B cell (primary cell): ENCODE results near the gene HSPA1A. TPM values are rescaled to one million over a fixed set of nuclear protein-coding genes. Genes with fewer than 3 reads are reported as not detected.
A peak's percentile ranks its signal among the peaks of the same experiment; 100 is the strongest.

Source experiments
- ATAC-seq: fragments of 200-7000 bp; cut with Tn5 transposase; one replicate; pipeline ENCODE4 v1.10.0; 2021; ENCODE audit warnings: low read depth, mild to moderate bottlenecking, moderate number of reproducible peaks, moderate library complexity
- CTCF ChIA-PET: fragments of 350-600 bp; sonication (Branson Sonifier 250); formaldehyde crosslinking; loops from one replicate; lab custom pipeline; 2021; ENCODE audit warnings: antibody characterized with exemption, inconsistent platforms; lab: Charles Lee
- POLR2A ChIA-PET: fragments of 350-600 bp; sonication (Branson Sonifier 250); formaldehyde crosslinking; loops from one replicate; lab custom pipeline; 2021; ENCODE audit warnings: antibody characterized with exemption; lab: Charles Lee
- DNase-seq: peaks from one replicate; pipeline ENCODE4 v3.0.0; 2013
- H2AFZ ChIP-seq: 2 replicates; pipeline ENCODE4 v1.6.1; 2012; ENCODE audit warnings: mild to moderate bottlenecking, low read depth, low read length; ENCODE audit not compliant: insufficient read depth, poor library complexity, severe bottlenecking
- H3K27ac ChIP-seq, 2 donors: 1 replicate in 1 of 2; 2 replicates in 1 of 2; pipeline ENCODE4 v1.5.1; 2012 to 2013; ENCODE audit warnings: low read length in 2 of 2, mild to moderate bottlenecking in 2 of 2, moderate library complexity in 1 of 2
- H3K27me3 ChIP-seq, 4 experiments: fragments of 200-600 bp in 1 of 4; sonication (generic) in 1 of 4; replicated peaks in 1 of 4; 1 replicate in 2 of 4; 2 replicates in 2 of 4; pipeline versions ENCODE4 v1.6.1 to v1.7.0; 2013 to 2016; ENCODE audit warnings: low read length in 3 of 4, mild to moderate bottlenecking in 2 of 4, mixed read lengths in 1 of 4, moderate library complexity in 1 of 4; ENCODE audit not compliant: insufficient read depth in 4 of 4, control insufficient read depth in 3 of 4; ENCODE audit errors: control extremely low read depth in 1 of 4
- H3K36me3 ChIP-seq, 2 experiments: replicated peaks in 1 of 2; 1 replicate in 1 of 2; 2 replicates in 1 of 2; pipeline versions ENCODE4 v1.6.1 to v1.7.1; 2013; ENCODE audit warnings: low read length in 1 of 2; ENCODE audit not compliant: insufficient read depth in 2 of 2, control insufficient read depth in 1 of 2; ENCODE audit errors: control extremely low read depth in 1 of 2, extremely low read depth in 1 of 2
- H3K4me1 ChIP-seq, 2 donors: fragments of 200-600 bp in 1 of 2; sonication (generic) in 1 of 2; 1 replicate in 1 of 2; 2 replicates in 1 of 2; pipeline versions ENCODE4 v1.5.1 to v1.6.1; 2013 to 2017; ENCODE audit warnings: low read length in 2 of 2; ENCODE audit not compliant: control insufficient read depth in 2 of 2, insufficient read depth in 2 of 2
- H3K4me2 ChIP-seq: replicated peaks from 2 replicates; pipeline ENCODE3; 2012; ENCODE audit warnings: mild to moderate bottlenecking, low read depth, low read length; ENCODE audit not compliant: poor library complexity, severe bottlenecking
- H3K4me3 ChIP-seq, 5 experiments: fragments of 200-600 bp in 1 of 5; sonication (generic) in 1 of 5; 1 replicate in 3 of 5; 2 replicates in 2 of 5; pipeline versions ENCODE4 v1.5.1 to v1.7.0; 2011 to 2016; ENCODE audit warnings: low read length in 4 of 5, mild to moderate bottlenecking in 4 of 5, low read depth in 2 of 5, control low read depth in 1 of 5, moderate library complexity in 1 of 5; ENCODE audit not compliant: insufficient read depth in 1 of 5; ENCODE audit errors: control extremely low read depth in 1 of 5, extremely low read depth in 1 of 5
- H3K79me2 ChIP-seq: fragments of 200-600 bp; sonication (generic); one replicate; pipeline ENCODE4 v1.6.0; 2016; ENCODE audit warnings: low read length; ENCODE audit not compliant: control insufficient read depth, insufficient read depth
- H3K9ac ChIP-seq: fragments of 200-600 bp; sonication (generic); 2 replicates; pipeline ENCODE4 v1.6.1; 2017; ENCODE audit warnings: mild to moderate bottlenecking, low read length, moderate library complexity
- H3K9me3 ChIP-seq, 3 donors: one replicate each; pipeline versions ENCODE4 v1.6.1 to v1.7.1; 2013; ENCODE audit warnings: low read length in 2 of 3; ENCODE audit not compliant: control insufficient read depth in 2 of 3, insufficient read depth in 1 of 3; ENCODE audit errors: control extremely low read depth in 1 of 3
- H4K20me1 ChIP-seq: 2 replicates; pipeline ENCODE4 v1.6.0; 2012; ENCODE audit warnings: mild to moderate bottlenecking, low read length; ENCODE audit not compliant: insufficient read depth, control insufficient read depth, poor library complexity, severe bottlenecking
- H3K27ac Mint-ChIP-seq: one replicate; pipeline ENCODE4 v1.8.0; 2021; ENCODE audit warnings: mixed read lengths
- H3K27me3 Mint-ChIP-seq: one replicate; pipeline ENCODE4 v1.8.0; 2021; ENCODE audit warnings: mixed read lengths
- H3K4me1 Mint-ChIP-seq: one replicate; pipeline ENCODE4 v1.8.0; 2021; ENCODE audit warnings: mixed read lengths
- H3K4me3 Mint-ChIP-seq: one replicate; pipeline ENCODE4 v1.8.0; 2021; ENCODE audit warnings: mixed read lengths
- H3K9me3 Mint-ChIP-seq: one replicate; pipeline ENCODE4 v1.8.0; 2022; ENCODE audit warnings: mixed read lengths; ENCODE audit not compliant: insufficient read depth
- EZH2 ChIP-seq: IDR thresholded peaks from 2 replicates; pipeline ENCODE4 v1.6.1; 2012; ENCODE audit warnings: borderline replicate concordance, low read depth, mild to moderate bottlenecking, moderate library complexity, low read length; ENCODE audit not compliant: insufficient read depth, poor library complexity, severe bottlenecking
- WGBS: methylation state at CpG from one replicate; pipeline ENCODE4 v1.1.5; 2013; ENCODE audit warnings: missing lambda C conversion rate; ENCODE audit not compliant: insufficient coverage; 5-methylcytosine and 5-hydroxymethylcytosine counted together
- intact Hi-C: fragments of 100-400 bp; cut with micrococcal nuclease; formaldehyde crosslinking; loops from one replicate; pipeline ENCODE4 v1.10.0; 2022
- polyA plus RNA-seq: library from polyadenylated mRNA; depleted of rRNA; stranded (reverse); fragments of >200 nt; gene quantifications from 2 replicates; pipeline ENCODE4 v1.2.3, GENCODE V29; 2012
- total RNA-seq, 2 donors: library from RNA; stranded (reverse); fragments of 120-200 nt in 1 of 2; gene quantifications; 1 replicate in 1 of 2; 2 replicates in 1 of 2; pipeline versions ENCODE4 v1.2.3 to v1.2.4, GENCODE V29; 2013 to 2022
- TF ChIP-seq, protein P1 (sequence below): fragments of 200-600 bp; IDR thresholded peaks from one replicate; pipeline ENCODE4 v1.8.0; 2022; ENCODE audit warnings: antibody characterized with exemption, mild to moderate bottlenecking

Gene HSPA1A
- total and polyA plus RNA-seq, 2 donors (not counting 1 experiment from before 2014, with no cell fraction given): 61.2 to 129 TPM

DNA sequence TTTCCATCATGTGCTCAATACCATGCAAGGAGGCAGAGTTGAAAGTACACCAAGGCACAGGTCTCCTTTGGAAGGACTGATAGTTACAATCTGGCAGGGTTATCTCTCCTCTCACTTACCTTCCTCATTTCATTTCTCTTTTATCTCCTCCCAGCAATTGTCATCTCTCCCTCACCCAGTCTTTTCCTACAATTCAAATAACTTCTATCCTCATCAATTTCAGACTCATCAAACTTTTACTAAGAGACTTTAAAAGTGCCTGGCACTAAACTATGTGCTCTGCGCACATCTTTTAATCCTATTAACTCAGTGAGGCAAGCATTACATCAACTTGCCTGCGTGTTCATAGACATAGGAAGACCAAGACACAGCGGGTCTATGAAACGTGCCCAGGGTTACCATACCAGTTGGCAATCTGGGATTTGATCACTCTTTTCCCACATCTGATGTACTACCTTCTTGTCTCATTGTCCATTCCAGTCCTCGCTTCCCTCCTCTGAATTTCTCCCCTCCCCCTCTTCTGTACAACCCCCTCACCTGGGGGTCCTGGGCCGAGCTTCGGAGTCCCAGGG is 21.0 kb upstream of the HSPA1A start:
- H3K9ac ChIP-seq: peak overlapping the region; percentile 92
- H3K79me2 ChIP-seq: peaks cover 27% of the 10 kb centered on the region
- no peaks in the 10 kb centered on the region for H3K27me3 Mint-ChIP-seq
- peak overlapping the region; percentile 97 for H3K4me2 ChIP-seq
- no peaks in the 10 kb centered on the region for H3K9me3 ChIP-seq
- CTCF ChIA-PET: interaction anchor here (0.5 to 1.3 kb wide), 7 partner anchors 17 to 69 kb away, joined by 3 to 4 read pairs (median 3); partner anchors contain the start of genes NEU1 and VWA7
- H4K20me1 ChIP-seq: no peaks in the 10 kb centered on the region
- H3K4me3 ChIP-seq: peak overlapping the region; percentile 12 to 96 (median 95)
- peak overlapping the region; percentile 80 for H2AFZ ChIP-seq
- no peaks in the 10 kb centered on the region for H3K9me3 Mint-ChIP-seq
- ATAC-seq (no peak), DNase-seq (peak; percentile 52)
- intact Hi-C loops: loop anchor here (2.0 kb wide), 2 partner anchors 18 to 56 kb away; partner anchors contain the start of gene VWA7
- H3K4me1 Mint-ChIP-seq: peaks cover 61% of the 10 kb centered on the region
- peak overlapping the region; percentile 97 for H3K4me3 Mint-ChIP-seq
- H3K27ac Mint-ChIP-seq: peak overlapping the region; percentile 99
- POLR2A ChIA-PET: interaction anchor here (0.5 to 3.5 kb wide), 9 partner anchors 12 to 173 kb away, joined by 3 to 38 read pairs (median 5); partner anchors contain the start of genes CLIC1, LSM2 and MSH5
- no peaks in the 10 kb centered on the region for H3K27me3 ChIP-seq
- H3K4me1 ChIP-seq: peaks cover 54 to 73% of the 10 kb centered on the region in 2 donors
- no peak for TF ChIP-seq EZH2
- TF ChIP-seq, protein P1, sequence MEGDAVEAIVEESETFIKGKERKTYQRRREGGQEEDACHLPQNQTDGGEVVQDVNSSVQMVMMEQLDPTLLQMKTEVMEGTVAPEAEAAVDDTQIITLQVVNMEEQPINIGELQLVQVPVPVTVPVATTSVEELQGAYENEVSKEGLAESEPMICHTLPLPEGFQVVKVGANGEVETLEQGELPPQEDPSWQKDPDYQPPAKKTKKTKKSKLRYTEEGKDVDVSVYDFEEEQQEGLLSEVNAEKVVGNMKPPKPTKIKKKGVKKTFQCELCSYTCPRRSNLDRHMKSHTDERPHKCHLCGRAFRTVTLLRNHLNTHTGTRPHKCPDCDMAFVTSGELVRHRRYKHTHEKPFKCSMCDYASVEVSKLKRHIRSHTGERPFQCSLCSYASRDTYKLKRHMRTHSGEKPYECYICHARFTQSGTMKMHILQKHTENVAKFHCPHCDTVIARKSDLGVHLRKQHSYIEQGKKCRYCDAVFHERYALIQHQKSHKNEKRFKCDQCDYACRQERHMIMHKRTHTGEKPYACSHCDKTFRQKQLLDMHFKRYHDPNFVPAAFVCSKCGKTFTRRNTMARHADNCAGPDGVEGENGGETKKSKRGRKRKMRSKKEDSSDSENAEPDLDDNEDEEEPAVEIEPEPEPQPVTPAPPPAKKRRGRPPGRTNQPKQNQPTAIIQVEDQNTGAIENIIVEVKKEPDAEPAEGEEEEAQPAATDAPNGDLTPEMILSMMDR: no peak
- WGBS: 26% methylated on average over 7 of the region's 7 CpGs
- peaks cover 0 to 28% of the 10 kb centered on the region in 2 experiments for H3K36me3 ChIP-seq
- peak overlapping the region; percentile 75 to 87 for H3K27ac ChIP-seq
